Neural progenitor cell (in vitro differentiated cells): ENCODE results near the gene JAK3. TPM values are rescaled to one million over a fixed set of nuclear protein-coding genes. Genes with fewer than 3 reads are reported as not detected.

Experiments
- DNase-seq: peaks from one replicate; pipeline ENCODE4 v3.0.0-alpha.2; 2016; ENCODE audit warnings: low spot score
- H2AFZ ChIP-seq: fragments of 200-600 bp; sonication (generic); replicated peaks from 2 replicates; pipeline ENCODE4 v1.6.1; 2016; ENCODE audit warnings: antibody characterized with exemption
- H3F3A ChIP-seq: fragments of 200-600 bp; sonication (generic); 2 replicates; pipeline ENCODE4 v1.6.1; 2016; ENCODE audit warnings: antibody characterized with exemption, low read depth
- H3K27ac ChIP-seq: fragments of 200-600 bp; sonication (generic); 2 replicates; pipeline ENCODE4 v1.5.1; 2016; ENCODE audit warnings: mild to moderate bottlenecking
- H3K27me3 ChIP-seq: fragments of 200-600 bp; sonication (generic); 2 replicates; pipeline ENCODE4 v1.6.1; 2016; ENCODE audit warnings: mild to moderate bottlenecking, moderate library complexity
- H3K36me3 ChIP-seq: fragments of 200-600 bp; sonication (generic); 2 replicates; pipeline ENCODE4 v1.5.1; 2016
- H3K4me1 ChIP-seq: fragments of 200-600 bp; sonication (generic); 2 replicates; pipeline ENCODE4 v1.6.1; 2016; ENCODE audit warnings: mixed run types
- H3K4me2 ChIP-seq: fragments of 200-600 bp; sonication (generic); 2 replicates; pipeline ENCODE4 v1.6.1; 2016
- H3K4me3 ChIP-seq: fragments of 200-600 bp; sonication (generic); 2 replicates; pipeline ENCODE4 v1.5.1; 2016
- H3K79me2 ChIP-seq: fragments of 200-600 bp; sonication (generic); 2 replicates; pipeline ENCODE4 v1.6.1; 2016; ENCODE audit warnings: low read depth
- H3K9ac ChIP-seq: fragments of 200-600 bp; sonication (generic); 2 replicates; pipeline ENCODE4 v1.6.1; 2016
- H3K9me3 ChIP-seq: fragments of 200-600 bp; sonication (generic); 2 replicates; pipeline ENCODE4 v1.5.1; 2016; ENCODE audit warnings: low read depth
- H4K20me1 ChIP-seq: fragments of 200-600 bp; sonication (generic); 2 replicates; pipeline ENCODE4 v1.6.1; 2016; ENCODE audit warnings: low read depth
- H3K27ac Mint-ChIP-seq: 3 replicates; pipeline ENCODE4 v1.8.0; 2021; ENCODE audit warnings: mixed read lengths
- H3K27me3 Mint-ChIP-seq: 2 replicates; pipeline ENCODE4 v1.8.0; 2022; ENCODE audit warnings: low read depth, mild to moderate bottlenecking, inconsistent platforms, moderate library complexity, mixed read lengths; ENCODE audit not compliant: insufficient read depth
- H3K36me3 Mint-ChIP-seq: 3 replicates; pipeline ENCODE4 v1.8.0; 2021; ENCODE audit warnings: mixed read lengths
- H3K4me1 Mint-ChIP-seq: 3 replicates; pipeline ENCODE4 v1.8.0; 2021; ENCODE audit warnings: mixed read lengths
- H3K4me3 Mint-ChIP-seq: 3 replicates; pipeline ENCODE4 v1.8.0; 2021; ENCODE audit warnings: mild to moderate bottlenecking, moderate library complexity, mixed read lengths
- H3K9me3 Mint-ChIP-seq: 3 replicates; pipeline ENCODE4 v1.8.0; 2020; ENCODE audit warnings: mixed read lengths
- CTCF ChIP-seq: fragments of 200-600 bp; sonication (generic); IDR thresholded peaks from 2 replicates; pipeline ENCODE4 v1.5.1; 2017; ENCODE audit warnings: antibody characterized with exemption, mild to moderate bottlenecking
- EZH2 ChIP-seq: fragments of 200-600 bp; sonication (generic); IDR thresholded peaks from 2 replicates; pipeline ENCODE4 v1.6.1; 2017; ENCODE audit warnings: antibody characterized with exemption, mild to moderate bottlenecking, moderate library complexity
- EZH2phosphoT487 ChIP-seq: fragments of 200-600 bp; sonication (generic); IDR thresholded peaks from 2 replicates; pipeline ENCODE4 v1.6.1; 2017; ENCODE audit warnings: antibody characterized with exemption
- total RNA-seq: library from RNA; depleted of rRNA; stranded (reverse); fragments of >200 nt; gene quantifications from 2 replicates; pipeline ENCODE4 v1.2.3, GENCODE V29; 2015; ENCODE audit warnings: low replicate concordance

Gene JAK3
- total RNA-seq, 1 donor from 2014 or later, result 3.4 TPM

- no peak overlapping the region for H3K27ac Mint-ChIP-seq
- Histone ChIP-seq H3K9me3 (no peaks in the 10 kb centered on the region), H3K27ac (no peak overlapping the region), H3K4me3 (no peak overlapping the region), H4K20me1 (peaks cover 7% of the 10 kb centered on the region), H3F3A (peaks cover 1% of the 10 kb centered on the region), H3K27me3 (peaks cover 8% of the 10 kb centered on the region), H3K79me2 (peaks cover 8% of the 10 kb centered on the region), H3K9ac (no peak overlapping the region), H3K4me1 (no peaks in the 10 kb centered on the region), H3K4me2 (no peak overlapping the region), H3K36me3 (no peaks in the 10 kb centered on the region), H2AFZ (no peak overlapping the region)
- H3K4me3 Mint-ChIP-seq, result no peak overlapping the region
- peaks cover 5% of the 10 kb centered on the region for H3K36me3 Mint-ChIP-seq
- H3K9me3 Mint-ChIP-seq, result peaks cover 4% of the 10 kb centered on the region
- H3K4me1 Mint-ChIP-seq, result peaks cover 22% of the 10 kb centered on the region
- peaks cover 20% of the 10 kb centered on the region for H3K27me3 Mint-ChIP-seq
- DNase-seq, result peak; percentile 89
- TF ChIP-seq EZH2phosphoT487 (no peak), EZH2 (no peak), CTCF (peak; percentile 97)
Observed at GRCh38 chr19:17855280-17856152, 7.7 kb upstream of the JAK3 start.

- Histone ChIP-seq H3K9ac (no peak overlapping the region), H3K9me3 (no peaks in the 10 kb centered on the region), H3K4me3 (no peak overlapping the region), H3K27me3 (peaks cover 8% of the 10 kb centered on the region), H3K4me2 (no peak overlapping the region), H3K27ac (no peak overlapping the region), H4K20me1 (no peaks in the 10 kb centered on the region), H3K36me3 (no peaks in the 10 kb centered on the region), H2AFZ (no peak overlapping the region), H3K4me1 (no peaks in the 10 kb centered on the region), H3F3A (peaks cover 3% of the 10 kb centered on the region), H3K79me2 (no peaks in the 10 kb centered on the region)
- peaks cover 4% of the 10 kb centered on the region for H3K9me3 Mint-ChIP-seq
- H3K4me1 Mint-ChIP-seq, result peaks cover 13% of the 10 kb centered on the region
- peaks cover 15% of the 10 kb centered on the region for H3K27me3 Mint-ChIP-seq
- no peaks in the 10 kb centered on the region for H3K36me3 Mint-ChIP-seq
- DNase-seq, result no peak
- TF ChIP-seq CTCF (no peak), EZH2 (no peak), EZH2phosphoT487 (no peak)
- no peak overlapping the region for H3K27ac Mint-ChIP-seq
- no peak overlapping the region for H3K4me3 Mint-ChIP-seq
Observed at GRCh38 chr19:17854061-17854460, 6.3 kb upstream of the JAK3 start.

DNA sequence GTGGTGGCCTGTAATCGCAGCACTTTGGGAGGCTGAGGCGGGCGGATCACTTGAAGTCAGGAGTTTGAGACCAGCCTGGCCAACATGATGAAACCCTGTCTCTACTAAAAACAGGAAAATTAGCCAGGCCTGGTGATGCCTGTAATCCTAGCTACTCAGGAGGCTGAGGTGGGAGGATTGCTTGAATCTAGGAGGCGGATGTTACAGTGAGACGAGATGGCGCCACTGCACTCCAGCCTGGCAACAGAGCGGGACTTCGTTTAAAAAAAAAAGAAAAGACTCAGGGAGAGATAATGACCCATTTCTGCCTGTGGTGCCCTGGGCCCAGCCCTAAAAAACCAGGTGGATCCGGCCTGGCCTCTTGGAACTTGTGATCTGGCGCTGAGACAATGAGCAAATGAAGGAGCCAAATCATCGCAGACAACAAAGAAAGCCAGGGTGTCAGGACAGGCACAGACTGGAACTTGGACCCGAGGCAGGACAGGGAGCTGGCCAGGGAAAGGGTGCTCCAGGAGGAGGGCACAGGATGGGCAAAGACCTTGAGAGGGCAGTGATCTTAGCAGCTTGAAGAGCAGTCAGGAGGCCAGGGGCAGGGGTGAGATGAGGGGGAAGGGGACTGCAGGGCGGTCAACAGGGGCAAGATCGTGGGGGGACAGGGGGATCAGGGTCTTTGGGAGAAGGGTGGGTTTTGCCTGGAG is 962 bp upstream of the JAK3 start:
- Histone ChIP-seq H3K4me2 (no peak overlapping the region), H3K4me1 (no peaks in the 10 kb centered on the region), H4K20me1 (no peaks in the 10 kb centered on the region), H3K9me3 (no peaks in the 10 kb centered on the region), H3K36me3 (no peaks in the 10 kb centered on the region), H3K27ac (no peak overlapping the region), H3F3A (peaks cover 14% of the 10 kb centered on the region), H3K79me2 (no peaks in the 10 kb centered on the region), H2AFZ (no peak overlapping the region), H3K27me3 (peaks cover 13% of the 10 kb centered on the region), H3K4me3 (no peak overlapping the region), H3K9ac (no peak overlapping the region)
- Mint-ChIP-seq H3K4me3 (no peak overlapping the region), H3K4me1 (peaks cover 14% of the 10 kb centered on the region), H3K27me3 (peaks cover 8% of the 10 kb centered on the region), H3K36me3 (no peaks in the 10 kb centered on the region), H3K27ac (peak overlapping the region; percentile 59), H3K9me3 (peaks cover 4% of the 10 kb centered on the region)
- TF ChIP-seq EZH2 (no peak), CTCF (no peak), EZH2phosphoT487 (no peak)
- peak; percentile 5 for DNase-seq
